CMK (cell line): ENCODE data around the gene RSBN1.

Experiments used
- DNase-seq: peaks from one replicate; pipeline ENCODE4 v3.0.0-alpha.2; 2010; ENCODE audit warnings: low read depth

RSBN1 gene

DNA sequence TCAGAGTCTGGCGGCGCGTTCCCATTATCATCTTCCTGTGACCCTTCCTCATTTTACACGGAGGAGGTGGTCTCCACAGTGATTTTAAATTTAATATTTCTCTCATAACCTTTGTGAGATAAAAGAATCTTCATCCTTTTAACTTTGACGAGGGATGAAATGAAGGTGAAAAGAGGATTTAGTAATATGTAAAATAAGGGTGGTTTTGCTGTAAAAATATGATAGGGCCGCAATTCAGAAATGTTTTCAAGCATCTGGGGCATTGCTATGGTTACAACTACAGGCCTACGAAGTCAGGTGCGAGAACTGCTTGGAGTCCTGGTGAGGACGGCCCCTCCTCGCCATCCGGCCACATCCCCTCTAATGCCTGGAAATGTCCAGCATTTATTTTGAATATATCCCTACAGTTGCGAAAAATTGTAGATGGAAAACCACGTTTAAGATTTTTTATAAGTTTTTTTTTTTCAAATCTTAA lies 422 bp upstream of the RSBN1 start:
- DNase-seq, result no peak

DNA sequence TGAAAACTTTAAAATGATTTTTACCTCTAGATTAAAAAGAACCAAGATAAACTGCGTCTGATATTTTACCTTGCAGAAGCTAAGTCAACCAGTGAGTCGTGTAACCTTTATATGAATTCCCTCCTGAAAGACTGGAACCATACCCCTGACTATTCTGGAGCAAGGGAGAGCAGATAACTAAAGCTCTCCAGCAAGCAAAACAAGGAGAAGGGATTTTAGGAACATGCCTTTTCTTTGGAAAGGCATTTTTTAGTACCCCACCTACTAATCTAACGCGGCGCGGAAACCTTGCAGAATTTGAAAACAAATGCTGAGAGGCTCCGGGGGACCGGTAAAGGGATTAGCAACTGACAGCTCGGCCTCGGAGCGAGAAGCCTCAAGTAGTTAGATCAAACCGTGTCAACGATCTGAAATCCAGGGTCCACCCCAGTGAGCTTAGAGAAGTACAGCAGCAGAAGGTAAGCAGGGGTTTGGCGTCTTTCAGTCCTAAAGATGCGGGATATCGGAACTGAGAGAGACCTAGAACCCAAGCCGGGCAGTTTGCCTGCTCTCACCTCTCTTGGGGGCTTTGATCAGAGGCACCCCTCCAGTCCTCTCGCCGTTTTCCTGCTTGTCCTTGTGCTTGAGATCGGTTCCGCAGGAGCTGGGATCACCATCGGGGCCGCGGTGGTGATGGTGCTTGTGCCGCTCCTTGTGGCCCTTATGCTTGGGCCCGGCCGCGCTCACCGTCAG lies 954 bp downstream of the RSBN1 start:
- DNase-seq, result no peak

DNA sequence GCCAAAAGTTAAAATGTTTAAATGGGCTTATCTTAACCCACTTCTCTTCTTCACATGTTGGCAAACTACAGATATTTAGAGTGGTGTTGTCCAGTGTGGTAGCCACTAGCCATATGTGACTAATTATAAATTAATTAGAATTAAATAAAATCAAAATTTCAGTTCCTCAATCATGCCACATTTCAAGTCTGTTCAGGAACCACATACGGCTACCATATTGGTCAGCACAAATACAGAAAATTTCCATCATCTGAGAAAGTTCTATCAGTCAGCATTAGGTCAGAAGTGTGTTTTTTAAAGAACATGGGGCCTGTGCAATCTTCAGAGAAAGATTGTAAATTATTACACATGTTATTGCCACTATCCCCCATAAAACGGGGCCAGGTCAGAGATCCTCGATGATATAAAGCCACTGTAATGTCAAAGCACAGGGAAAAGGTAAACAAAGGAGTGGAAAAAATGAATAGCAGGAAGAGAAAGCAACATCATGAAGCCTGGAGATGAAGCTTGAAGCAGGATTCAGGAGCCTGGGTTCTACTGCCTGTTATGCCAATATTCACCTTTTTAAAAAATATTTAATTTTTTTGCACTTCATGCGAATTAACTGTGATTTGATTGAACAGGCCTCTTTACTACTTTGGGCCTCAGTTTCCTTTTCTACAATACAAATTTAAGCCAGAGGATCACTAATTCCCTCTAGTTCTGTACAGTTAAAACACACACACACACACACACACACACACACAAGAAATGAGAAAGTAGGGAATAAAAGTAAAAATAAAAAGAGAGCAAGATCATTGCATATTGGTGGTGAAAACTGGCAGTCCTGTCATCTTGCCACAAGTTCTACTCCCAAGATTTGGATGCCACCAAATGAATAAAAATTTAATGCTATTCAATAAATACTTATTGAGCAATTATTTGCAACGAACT lies 2.3 kb downstream of the RSBN1 start:
- DNase-seq, result no peak

DNA sequence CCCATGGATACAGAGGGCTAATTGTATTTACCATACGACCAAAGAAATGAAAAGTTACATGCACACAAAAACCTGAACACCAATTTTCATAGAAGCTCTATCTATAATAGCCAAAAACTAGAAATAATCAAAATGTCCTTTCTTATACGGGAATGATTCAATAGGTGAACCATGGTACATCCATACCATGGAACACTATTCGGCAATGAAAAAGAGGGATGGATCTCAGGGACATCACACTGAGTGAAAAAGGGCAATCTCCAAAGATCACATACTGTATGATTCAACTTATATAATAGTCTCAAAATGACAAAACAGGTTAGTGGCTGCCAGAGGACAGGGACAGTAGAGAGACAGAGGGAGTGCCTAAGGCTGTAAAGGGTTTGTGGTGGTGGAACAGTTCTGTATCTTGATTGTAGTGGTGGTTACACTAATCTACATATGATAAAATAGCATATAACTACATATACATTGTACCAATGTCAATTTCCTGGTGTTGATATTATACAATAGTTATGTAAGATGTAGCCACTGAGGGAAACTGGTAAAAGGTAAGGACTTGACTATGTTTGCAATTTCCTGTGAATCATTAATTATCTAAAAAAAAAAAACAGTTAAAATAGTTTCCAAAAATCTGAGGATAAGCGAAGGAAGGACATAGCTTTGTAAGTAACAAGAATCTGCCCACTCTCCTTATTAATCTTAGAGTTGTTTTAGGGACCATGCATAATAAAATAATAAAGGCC lies 3.7 kb downstream of the RSBN1 start:
- no peak for DNase-seq

DNA sequence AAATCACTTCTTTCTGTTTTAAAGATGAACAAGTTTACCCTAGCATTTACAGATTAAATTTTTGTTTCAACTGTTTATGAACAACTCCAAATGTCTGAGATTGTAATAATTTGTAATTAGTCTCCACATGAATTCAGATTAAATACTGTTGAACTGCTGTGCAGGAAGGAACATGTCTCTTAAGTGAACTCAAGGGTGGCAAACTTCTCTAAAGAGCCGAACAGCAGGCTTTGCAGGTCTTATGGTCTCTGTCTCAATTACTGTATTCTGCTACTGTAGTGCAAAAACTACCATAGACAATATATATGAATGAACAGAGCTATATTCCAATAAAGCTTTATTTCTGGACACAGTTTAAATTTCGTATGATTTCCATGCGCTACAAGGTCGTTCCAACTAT lies 6.6 kb downstream of the RSBN1 start:
- no peak for DNase-seq

DNA sequence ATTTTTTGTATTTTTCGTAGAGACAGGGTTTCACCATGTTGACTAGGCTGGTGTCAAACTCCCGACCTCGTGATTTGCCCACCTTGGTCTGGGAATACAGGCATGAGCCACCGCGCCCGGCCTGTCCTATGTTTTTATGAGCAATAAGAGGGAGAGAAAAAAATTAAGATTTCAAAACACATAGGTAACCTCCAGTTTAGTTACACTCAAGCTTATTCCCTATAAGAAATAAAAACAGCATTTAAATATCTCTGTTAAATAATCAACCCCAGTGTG lies 7.1 kb downstream of the RSBN1 start:
- DNase-seq, result no peak

DNA sequence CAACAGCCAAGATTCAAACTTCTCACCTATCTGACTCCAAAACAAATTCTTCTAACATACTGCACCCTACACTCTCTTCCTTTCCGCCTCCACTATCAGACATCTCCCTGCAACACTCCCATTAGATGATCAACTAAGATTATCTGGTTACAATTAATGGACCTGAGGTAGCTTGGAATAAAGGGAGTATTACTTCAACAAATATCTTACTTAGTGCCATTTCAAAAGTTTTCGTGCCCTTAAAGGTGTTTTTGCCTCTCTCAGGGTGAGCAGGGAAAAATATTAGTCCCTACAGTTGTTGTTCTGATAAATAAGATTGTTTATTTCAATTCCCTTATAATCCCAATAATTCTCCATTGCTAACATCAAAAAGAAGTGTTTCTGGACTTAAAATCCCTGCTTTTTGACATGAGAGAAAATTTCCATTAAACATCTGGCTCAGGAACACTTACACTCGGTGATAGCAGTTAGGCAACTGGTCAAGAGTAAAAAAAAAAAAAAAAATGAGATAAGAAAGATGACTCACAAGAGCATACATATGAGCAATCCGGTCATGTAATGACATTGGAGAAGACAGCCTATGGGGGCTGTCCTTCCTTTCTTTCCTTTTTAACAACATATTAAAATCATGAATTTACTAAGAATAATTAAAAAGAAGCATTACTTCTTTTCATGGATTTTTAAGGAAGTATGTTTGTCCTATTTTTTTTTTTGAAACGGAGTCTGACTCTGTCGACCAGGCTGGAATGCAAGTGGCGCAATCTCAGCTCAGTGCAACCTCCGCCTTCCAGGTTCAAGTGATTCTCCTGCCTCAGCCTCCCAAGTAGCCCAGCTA lies 7.6 kb downstream of the RSBN1 start:
- DNase-seq, result no peak

DNA sequence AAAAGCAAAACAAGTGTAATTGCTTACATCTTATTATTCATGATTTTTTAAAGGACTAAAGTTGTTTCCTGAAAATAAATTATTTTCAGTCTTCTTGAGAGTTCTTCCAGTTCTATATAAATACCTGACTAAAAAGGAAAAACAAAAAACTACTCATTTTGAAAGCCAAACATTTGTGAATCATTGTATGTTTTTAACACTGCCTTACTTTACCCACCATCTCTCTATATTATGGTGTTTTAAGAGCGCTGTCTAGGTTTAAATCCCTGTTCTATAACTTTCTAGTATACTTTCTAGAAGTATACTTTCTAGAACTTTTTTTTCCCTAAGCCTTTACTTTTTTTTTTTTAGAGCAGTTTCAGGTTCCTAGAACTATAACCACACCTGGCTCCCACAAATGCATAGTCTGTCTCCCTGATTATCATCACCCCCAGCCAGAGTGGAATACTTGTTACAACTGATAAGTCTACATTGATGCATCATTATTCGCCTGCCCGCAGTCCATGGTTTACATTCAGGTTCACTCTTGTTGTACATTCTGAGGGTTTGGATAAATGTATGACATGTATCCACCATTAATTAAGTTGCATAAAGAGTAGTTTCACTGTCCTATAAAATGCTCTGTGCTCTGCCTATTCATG lies 9.8 kb downstream of the RSBN1 start:
- DNase-seq, result no peak

DNA sequence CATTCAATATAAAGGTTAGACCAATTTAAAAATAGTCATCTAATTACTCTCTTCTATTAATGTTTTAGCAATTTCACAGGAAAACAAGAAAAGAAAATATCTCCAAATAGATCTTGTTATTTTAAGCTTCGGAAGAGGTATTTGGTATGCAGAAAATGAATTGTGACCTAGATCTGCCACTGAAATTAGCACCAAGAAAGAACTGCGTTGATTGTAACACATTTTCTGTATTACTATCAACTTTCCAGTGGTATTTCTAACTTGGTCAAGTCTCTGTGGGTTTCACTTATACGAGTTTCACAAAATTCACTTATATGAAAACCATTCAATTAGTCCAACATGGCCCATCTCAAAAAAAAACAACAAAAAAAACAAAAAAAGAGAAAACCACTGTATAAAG lies 11.8 kb downstream of the RSBN1 start:
- no peak for DNase-seq

DNA sequence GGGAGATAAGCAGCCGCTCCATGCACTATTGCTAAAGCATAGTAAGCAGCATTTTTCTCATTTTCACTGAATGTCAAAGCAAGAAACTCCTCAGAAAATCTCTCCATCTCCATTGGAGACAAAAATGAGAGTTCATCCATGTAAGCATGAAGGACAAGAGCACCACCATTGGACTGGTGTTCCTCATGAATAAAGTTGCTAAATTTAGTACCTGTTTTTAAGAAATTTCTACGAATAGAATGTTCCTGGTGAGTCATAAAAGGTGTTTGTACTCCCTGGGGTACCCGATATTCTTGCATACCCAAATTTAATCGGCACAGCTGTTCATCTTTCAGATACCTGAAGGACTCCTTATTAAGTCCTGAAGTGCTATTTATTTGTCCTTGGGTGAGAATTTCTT lies 14.8 kb downstream of the RSBN1 start:
- DNase-seq, result no peak

DNA sequence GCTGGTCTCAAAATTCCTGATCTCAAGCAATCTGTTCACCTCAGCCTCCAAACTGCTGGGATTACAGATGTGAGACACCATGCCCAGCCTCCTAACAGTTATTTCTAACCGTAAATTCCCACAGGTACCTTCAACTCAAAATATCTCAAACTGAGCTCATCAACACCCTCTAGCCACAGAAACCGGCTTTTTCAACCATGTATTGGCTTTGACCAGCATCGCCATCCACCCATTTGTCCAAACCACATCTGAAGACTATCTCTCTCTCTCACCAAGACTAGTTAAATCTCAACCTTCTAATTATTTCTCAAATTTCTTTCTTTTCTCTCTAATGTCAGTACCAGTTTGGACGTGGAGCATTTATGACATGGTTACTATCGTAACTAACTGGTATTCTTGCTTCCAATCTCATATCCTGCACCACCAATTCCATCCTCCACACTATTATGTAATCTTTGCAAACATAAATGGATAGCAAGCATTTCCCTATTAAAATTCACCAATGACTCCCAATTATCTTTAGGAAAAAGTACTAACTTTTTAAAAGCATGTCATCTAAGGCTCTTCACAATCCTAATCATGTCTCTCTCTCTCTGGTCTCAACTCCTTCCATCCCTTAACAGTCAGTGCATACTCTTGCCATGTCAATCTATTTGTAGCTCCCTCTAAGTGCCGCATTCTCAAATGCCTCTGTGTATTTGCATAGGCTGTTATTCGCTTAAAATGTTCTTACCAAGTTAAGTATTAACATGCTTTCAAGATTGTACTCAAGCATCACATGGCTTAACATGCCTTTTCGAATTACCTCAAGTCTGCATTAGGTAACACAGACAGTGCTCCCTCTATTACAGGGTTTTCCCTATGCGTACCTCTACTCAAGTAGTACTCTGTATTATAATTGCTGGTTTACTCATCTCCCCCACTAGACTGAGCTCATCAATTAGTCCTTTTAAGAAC lies 18.1 kb downstream of the RSBN1 start:
- DNase-seq, result no peak

DNA sequence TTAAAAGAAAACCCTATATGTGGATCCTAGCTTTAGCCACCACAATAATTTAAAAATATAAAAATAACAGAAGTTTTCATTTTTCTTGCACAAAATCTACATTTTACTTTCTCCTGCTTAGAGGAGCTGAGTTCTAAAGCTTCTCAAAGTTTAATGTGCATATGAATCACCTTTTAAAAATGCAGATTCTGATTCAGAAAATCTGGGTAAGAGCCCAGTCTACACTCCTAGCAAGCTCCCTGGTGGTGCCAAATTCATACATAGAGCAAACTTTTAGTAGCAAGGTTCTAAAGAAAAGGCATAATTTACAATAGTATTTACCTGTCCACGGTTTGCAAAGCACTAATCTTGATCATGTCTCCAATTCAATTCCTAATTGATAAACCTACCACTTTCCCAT lies 19.3 kb downstream of the RSBN1 start:
- DNase-seq, result no peak

DNA sequence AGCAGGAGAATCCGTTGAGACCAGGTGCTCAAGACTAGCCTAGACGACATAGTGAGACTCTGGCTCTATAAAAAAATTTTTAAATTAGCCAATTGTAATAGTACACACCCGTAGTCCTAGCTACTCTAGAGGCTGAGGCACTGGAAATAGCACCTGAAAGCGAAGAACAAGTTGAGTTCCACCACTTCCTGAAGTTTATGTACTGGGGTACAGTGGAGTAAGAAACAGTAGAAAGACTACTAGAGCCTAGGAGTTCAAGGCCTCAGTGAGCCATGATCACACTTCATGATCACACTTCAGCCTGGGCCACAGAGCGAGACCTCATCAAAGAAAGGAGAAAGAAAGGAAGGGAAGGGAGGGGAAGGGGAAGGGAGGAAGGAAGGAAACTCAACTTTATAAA lies 19.8 kb downstream of the RSBN1 start:
- no peak for DNase-seq

DNA sequence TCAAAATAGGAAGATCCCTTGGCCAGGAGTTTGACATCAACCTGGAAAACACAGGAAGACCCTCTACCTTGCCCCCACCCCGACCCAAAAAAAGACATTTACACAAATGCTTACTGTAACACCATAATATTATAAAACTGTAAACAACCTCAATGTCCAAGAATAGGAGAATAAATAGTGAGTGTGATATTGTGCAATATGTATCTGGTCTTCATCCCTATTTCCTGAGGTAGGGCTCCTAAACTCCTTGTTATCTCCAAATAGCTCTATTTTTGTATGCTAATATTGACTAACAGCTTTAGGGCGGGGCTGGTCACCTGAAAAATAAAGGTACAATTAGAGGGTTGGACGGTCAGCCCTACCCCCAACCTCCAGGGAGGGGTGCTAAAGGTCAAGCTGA lies 23.5 kb downstream of the RSBN1 start:
- no peak for DNase-seq

DNA sequence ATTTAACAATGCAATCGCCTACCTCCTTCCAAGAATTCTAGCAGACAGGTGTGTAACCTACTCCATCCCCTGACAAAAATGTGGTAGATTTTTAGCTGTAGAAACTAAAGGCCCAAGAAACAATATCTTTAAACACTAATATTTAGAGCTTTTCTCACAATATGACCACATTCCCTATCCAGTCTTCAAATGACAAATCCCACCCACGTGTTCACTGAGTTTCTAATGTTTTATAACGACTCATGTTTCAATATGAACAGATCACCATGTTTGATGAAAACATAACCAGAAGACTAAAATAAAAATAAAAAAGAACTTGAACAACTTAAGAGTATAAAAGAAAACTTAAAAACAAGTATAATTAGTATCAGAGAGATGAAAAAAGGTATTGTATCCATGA lies 24.6 kb downstream of the RSBN1 start:
- no peak for DNase-seq

DNA sequence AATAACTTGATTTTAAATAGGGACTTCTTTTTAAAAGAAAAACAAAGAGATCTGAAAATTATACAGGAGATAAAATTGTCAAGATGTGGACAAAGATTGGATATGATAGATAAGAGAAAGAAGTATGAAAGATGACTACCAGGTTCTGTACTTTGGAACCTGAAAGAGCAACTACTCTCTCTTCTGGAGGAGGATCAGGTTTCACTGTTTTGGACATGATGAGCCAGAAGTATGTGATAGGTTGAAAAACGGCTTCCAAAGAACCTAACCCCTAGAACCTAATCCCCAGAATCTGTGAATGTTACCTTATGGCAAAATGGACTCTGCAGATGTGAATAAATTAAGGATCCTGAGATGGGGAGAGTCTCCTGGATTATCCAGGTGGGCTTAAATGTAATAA lies 26.2 kb downstream of the RSBN1 start:
- DNase-seq, result no peak

DNA sequence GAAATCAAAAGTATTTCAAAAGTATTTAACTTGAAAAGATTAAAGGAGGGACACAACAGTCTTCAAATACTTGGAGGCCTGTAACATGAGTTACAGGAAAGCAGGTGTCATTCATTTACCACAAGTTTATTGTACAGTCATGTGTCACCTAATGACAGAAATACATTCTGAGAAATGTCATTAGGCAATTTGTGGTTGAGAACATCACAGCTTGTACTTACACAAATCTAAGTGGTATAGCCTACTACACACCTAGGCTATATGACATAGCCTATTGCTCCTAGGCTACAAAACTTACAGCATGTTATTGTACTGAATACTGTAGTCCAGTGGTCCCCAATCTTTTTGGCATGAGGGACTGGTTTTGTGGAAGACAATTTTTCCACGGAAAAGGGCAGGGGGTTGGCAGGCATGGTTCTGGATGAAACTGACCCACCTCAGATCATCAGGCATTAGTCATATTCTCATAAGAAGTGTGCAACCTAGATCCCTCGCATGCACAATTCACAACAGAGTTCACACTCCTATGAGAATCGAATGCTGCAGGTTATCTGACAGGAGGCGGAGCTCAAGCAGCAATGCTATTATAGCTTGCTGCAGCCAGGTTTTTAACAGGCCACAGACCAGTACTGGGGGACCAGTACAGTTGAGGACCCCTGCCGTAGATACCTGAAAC lies 28.0 kb downstream of the RSBN1 start:
- no peak for DNase-seq

DNA sequence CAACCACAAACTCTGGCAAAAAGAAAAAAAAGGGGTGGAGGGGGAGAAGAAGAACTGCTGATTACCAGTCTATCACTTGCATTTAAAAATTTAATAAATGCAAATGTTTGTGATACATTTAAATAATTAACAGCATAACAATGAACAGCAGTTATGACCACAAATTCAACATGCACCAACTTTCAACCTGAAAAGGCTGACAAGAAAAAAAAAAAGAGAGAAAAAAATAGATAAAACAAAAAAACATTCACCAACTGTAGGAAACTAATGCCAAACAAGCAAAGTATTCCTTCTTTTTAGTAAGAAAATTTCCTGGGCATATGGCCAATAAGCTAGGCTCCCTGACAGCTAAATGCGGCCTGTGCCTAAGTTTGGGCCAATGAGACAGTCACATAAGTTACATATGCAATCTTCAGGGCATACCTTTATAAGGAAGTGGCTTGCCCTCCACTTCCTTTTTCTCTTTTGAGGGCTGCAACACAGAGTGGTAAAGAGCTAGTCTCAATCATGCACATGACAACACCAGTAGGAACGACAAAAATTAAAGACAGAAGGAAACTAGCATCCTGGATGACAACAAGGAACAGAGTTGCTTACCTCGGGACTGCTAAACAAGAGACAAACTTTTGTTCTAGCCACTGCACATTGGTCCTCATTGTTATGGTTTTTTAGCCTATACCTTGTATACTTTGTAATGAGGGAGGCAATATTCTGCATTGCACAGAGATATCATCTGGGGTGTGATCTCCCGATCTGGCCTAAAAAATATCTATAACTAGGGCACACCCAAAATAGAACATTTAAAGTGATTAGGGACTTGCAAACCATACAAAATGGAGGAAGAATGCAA lies 28.8 kb downstream of the RSBN1 start:
- DNase-seq, result peak; percentile 63

DNA sequence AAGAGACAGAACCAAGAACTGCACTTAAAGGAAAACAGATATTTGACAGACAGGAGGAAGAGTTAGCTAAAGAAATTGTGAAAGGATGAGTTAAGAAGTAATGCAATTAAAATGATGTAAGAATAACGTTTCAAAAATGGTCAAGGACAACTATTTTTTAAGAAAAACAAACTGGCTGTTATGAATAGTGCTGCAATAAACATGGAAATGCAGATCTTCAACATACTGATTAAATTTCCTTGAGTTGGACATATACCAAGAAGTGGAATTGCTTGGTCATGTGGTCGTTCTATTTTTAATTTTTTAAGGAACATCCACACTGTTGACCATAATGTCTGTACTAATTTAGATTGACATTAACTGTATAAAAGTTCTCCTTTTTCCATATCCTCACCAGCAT lies 29.9 kb downstream of the RSBN1 start:
- DNase-seq, result no peak
